Stomach (tissue), 9 donors: ENCODE measurements around the gene NR0B2. TPM values are rescaled to one million over a fixed set of nuclear protein-coding genes. Genes with fewer than 3 reads are reported as not detected.

Source experiments
- DNase-seq, 2 donors: peaks; one replicate each; pipeline versions ENCODE4 v3.0.0 to v3.0.0-alpha.2; 2013 to 2019
- H3K27ac ChIP-seq, 5 donors: fragments of 200-600 bp in 4 of 5; sonication (generic) in 4 of 5; one replicate each; pipeline ENCODE4 v1.5.1; 2013 to 2019; ENCODE audit warnings: mild to moderate bottlenecking in 1 of 5, moderate library complexity in 1 of 5
- H3K27me3 ChIP-seq, 3 donors: fragments of 200-600 bp; sonication (generic); one replicate each; pipeline ENCODE4 v1.5.1; 2017 to 2019; ENCODE audit warnings: mixed run types in 1 of 3
- H3K36me3 ChIP-seq, 4 donors: fragments of 200-600 bp; sonication (generic); 1 replicate in 3 of 4; 2 replicates in 1 of 4; pipeline ENCODE4 v1.5.1; 2016 to 2019
- H3K4me1 ChIP-seq, 4 donors: fragments of 200-600 bp; sonication (generic); one replicate each; pipeline ENCODE4 v1.5.1; 2016 to 2019
- H3K4me3 ChIP-seq, 4 donors: fragments of 200-600 bp; sonication (generic) in 3 of 4; one replicate each; pipeline ENCODE4 v1.5.1; 2016 to 2019; ENCODE audit warnings: mild to moderate bottlenecking in 1 of 4
- H3K9me3 ChIP-seq, 4 donors: fragments of 200-600 bp; sonication (generic); one replicate each; pipeline ENCODE4 v1.5.1; 2016 to 2019
- EP300 ChIP-seq: sonication (generic); formaldehyde crosslinking; IDR thresholded peaks from one replicate; pipeline ENCODE4 v1.6.1; 2017; ENCODE audit warnings: antibody characterized with exemption
- POLR2A ChIP-seq, 4 donors: fragments of 450-650 bp; IDR thresholded peaks; one replicate each; pipeline ENCODE4 v1.6.1; 2016; ENCODE audit warnings: antibody characterized with exemption in 4 of 4, control low read depth in 2 of 4, mild to moderate bottlenecking in 1 of 4, moderate library complexity in 1 of 4
- POLR2AphosphoS5 ChIP-seq, 3 donors: sonication (generic); formaldehyde crosslinking; IDR thresholded peaks; one replicate each; pipeline ENCODE4 v1.6.1; 2016; ENCODE audit warnings: antibody characterized with exemption in 3 of 3
- WGBS, 5 donors: extraction: QIAGEN DNeasy Blood & Tissue Kit in 3 of 5; methylation state at CpG; one replicate each; pipeline versions ENCODE4 v1.1.5 to v1.1.7; 2013 to 2018; 5-methylcytosine and 5-hydroxymethylcytosine counted together
- intact Hi-C: fragments of 100-400 bp; cut with DNase I; formaldehyde crosslinking; loops from one replicate; pipeline ENCODE4 v1.15.1; 2023; ENCODE audit warnings: low total_unique reads
- polyA plus RNA-seq, 3 donors: library from polyadenylated mRNA; stranded (reverse); fragments of 200-250 nt; gene quantifications; one replicate each; pipeline ENCODE4 v1.2.3, GENCODE V29; 2013
- total RNA-seq, 5 donors: library from RNA; depleted of rRNA; stranded (reverse); fragments of >200 nt; gene quantifications; one replicate each; pipeline versions ENCODE4 v1.1.0 to v1.2.3, GENCODE V29; 2014 to 2016
- TF ChIP-seq, protein P1 (sequence below), 7 experiments: fragments of 450-650 bp in 4 of 7; fragments of 200-600 bp in 3 of 7; sonication (generic) in 3 of 7; IDR thresholded peaks; one replicate each; pipeline ENCODE4 v1.5.1; 2016 to 2019; ENCODE audit warnings: antibody characterized with exemption in 7 of 7, control low read depth in 2 of 7, mild to moderate bottlenecking in 1 of 7
- donor health status: healthy with polysubstance abuse.
- donor health status: Bipolar disorder and iron deficiency.
- donor health status: healthy.

Gene NR0B2
- total and polyA plus RNA-seq, 8 donors, result 8.3 to 63.3 (median 26.5) TPM; not detected in 2

DNA sequence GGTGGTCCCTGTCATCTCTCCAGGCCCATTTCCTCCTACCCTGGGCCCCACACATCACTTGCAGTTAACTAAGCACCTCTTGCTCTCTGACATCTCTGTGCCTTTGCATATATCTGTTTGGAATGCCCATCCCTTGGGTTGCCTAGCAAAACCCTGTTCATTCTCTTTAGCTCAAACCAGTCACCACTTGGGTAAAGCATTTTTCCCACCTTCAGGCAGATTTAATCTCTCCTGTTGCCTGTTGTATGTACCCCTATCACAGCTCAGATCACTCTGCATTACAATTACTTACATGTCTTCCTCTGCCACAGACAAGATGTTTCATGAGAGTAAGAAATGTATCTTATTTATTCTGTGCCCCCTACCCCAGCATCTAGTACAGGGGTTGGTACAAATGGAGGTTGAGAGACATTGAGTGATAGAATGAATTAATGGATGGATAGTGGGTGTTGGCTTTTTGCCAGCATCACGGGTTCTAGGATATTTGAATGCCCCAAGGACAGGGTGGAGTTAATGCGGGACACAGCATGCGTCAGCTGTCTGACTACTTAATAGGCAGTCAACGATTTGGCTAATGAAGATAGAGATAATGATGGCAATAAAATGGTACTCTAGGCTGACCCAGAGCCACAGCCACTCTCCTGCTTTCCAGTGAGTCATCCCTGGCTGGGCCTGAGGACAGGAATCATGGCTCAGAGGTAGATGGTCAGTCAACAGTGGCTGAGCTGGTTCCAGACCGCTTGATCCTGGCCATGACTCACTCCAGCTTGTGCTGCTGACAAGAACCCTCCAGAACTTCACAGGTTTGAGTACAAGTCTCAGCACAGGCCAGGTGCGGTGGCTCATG, 6.5 kb downstream of the NR0B2 start:
- H3K27me3 ChIP-seq, result no peaks in the 10 kb centered on the region
- H3K27ac ChIP-seq, result peak overlapping the region in 2 of 5 donors; percentile 20 to 22
- H3K4me1 ChIP-seq, result peaks cover 13 to 26% (median 17%) of the 10 kb centered on the region in 4 donors
- TF ChIP-seq, protein P1, sequence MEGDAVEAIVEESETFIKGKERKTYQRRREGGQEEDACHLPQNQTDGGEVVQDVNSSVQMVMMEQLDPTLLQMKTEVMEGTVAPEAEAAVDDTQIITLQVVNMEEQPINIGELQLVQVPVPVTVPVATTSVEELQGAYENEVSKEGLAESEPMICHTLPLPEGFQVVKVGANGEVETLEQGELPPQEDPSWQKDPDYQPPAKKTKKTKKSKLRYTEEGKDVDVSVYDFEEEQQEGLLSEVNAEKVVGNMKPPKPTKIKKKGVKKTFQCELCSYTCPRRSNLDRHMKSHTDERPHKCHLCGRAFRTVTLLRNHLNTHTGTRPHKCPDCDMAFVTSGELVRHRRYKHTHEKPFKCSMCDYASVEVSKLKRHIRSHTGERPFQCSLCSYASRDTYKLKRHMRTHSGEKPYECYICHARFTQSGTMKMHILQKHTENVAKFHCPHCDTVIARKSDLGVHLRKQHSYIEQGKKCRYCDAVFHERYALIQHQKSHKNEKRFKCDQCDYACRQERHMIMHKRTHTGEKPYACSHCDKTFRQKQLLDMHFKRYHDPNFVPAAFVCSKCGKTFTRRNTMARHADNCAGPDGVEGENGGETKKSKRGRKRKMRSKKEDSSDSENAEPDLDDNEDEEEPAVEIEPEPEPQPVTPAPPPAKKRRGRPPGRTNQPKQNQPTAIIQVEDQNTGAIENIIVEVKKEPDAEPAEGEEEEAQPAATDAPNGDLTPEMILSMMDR (IDR thresholded peaks at IDR 0.05), result no peak
- no peak for TF ChIP-seq POLR2A (IDR thresholded peaks at IDR 0.05)
- TF ChIP-seq POLR2AphosphoS5 (IDR thresholded peaks at IDR 0.05), result peak in 1 of 3 donors; percentile 43
- TF ChIP-seq EP300, result no peak
- 56 to 65% (median 58%) methylated on average over 6 of the region's 6 CpGs for WGBS, 5 donors
- no peak overlapping the region for H3K4me3 ChIP-seq
- intact Hi-C loops, result no loop called here
- H3K36me3 ChIP-seq, result no peaks in the 10 kb centered on the region
- H3K9me3 ChIP-seq, result no peaks in the 10 kb centered on the region
- DNase-seq, result peak; percentile 59 to 63

- peaks cover 12 to 38% (median 28%) of the 10 kb centered on the region in 4 donors for H3K4me1 ChIP-seq
- H3K27ac ChIP-seq, result peak overlapping the region in 4 of 5 donors; percentile 85 to 90 (median 89)
- TF ChIP-seq POLR2AphosphoS5 (IDR thresholded peaks at IDR 0.05), result no peak
- TF ChIP-seq, protein P1 (IDR thresholded peaks at IDR 0.05), result no peak
- no peak for TF ChIP-seq EP300
- no peak for TF ChIP-seq POLR2A (IDR thresholded peaks at IDR 0.05)
- H3K9me3 ChIP-seq, result no peaks in the 10 kb centered on the region
- 60 to 70% (median 64%) methylated on average over 16 to 18 of the region's 18 CpGs for WGBS, 5 donors
- H3K27me3 ChIP-seq, result no peaks in the 10 kb centered on the region
- DNase-seq, result no peak
- peaks cover 17 to 24% (median 24%) of the 10 kb centered on the region in 4 donors for H3K36me3 ChIP-seq
- peak overlapping the region; percentile 86 to 100 (median 96) for H3K4me3 ChIP-seq
- intact Hi-C loops, result no loop called here
Measured at GRCh38 chr1:26900815-26901511, 12.8 kb downstream of the NR0B2 start.

DNA sequence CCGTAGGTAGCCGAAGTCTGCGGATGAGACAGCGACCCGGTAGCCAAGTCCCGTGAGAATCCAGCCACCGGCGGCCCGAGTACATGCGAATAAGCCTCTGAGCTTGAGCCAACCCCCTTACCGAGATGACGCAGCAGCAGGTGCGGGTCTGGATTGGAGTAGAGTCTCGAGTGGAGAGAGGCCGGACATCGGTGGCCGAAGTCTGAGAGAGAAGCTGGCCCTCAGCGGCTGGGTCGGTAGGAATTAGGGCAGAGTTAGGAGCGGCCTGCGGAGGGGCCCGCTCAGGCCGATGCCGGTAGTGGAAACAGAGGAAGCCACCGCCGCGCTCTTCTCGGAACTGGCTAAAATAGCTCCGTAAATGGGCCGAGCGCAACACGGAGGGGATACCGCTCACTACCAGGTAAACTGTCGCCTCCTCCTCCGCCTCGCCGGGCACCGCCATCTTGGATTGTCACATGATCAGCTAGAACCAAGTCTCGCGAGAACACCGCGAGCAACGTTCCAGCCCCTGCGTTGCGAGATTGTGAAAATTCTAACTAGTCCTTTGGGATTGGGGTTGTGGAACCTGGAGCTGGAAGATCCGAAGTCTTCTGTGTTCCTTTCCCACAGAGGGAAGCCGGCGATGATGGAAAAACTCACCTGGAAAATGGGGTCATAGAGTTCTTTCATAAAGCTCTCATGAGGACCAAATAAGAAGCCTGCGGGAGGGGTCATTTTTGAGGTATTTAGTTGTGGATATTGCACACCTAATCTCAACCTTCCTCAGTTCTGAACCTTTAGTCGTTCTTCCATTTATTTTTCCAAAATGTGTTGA, 13.6 kb downstream of the NR0B2 start, which contains the start of gene GPATCH3:
GPATCH3 (minus strand) TSS at position 467 of the 814 bp plus-strand sequence; CDS start at position 442, 25 bp downstream.
- 0 to 1% (median 1%) methylated on average over 48 to 50 of the region's 50 CpGs for WGBS, 5 donors
- peaks cover 23 to 32% (median 32%) of the 10 kb centered on the region in 4 donors for H3K36me3 ChIP-seq

More for the DNA sequence above, 13.6 kb downstream of the NR0B2 start, which contains the start of gene GPATCH3:
- Histone ChIP-seq H3K27ac (peak within 1 kb of the TSS; percentile 63 to 90 (median 89)), H3K9me3 (no peaks in the 10 kb centered on the region), H3K4me1 (peaks cover 12 to 44% (median 32%) of the 10 kb centered on the region in 4 donors), H3K27me3 (no peaks in the 10 kb centered on the region), H3K4me3 (peak within 1 kb of the TSS; percentile 86 to 100 (median 96))
- TF ChIP-seq EP300 (no peak), POLR2AphosphoS5 (IDR thresholded peaks at IDR 0.05) (peak; percentile 81 to 93 (median 91)), POLR2A (IDR thresholded peaks at IDR 0.05) (no peak)
- TF ChIP-seq, protein P1 (IDR thresholded peaks at IDR 0.05), result no peak
- intact Hi-C loops, result no loop called here
- peak; percentile 95 to 97 for DNase-seq
